ACC112 (cell line): Measurements from ENCODE around the gene FAM151A.

ENCODE experiments used
- H2AFZ ChIP-seq: fragments of 200-600 bp; sonication (generic); one replicate; pipeline ENCODE4 v1.6.0; 2017; ENCODE audit warnings: antibody characterized with exemption, low read length; ENCODE audit not compliant: unreplicated experiment
- H3K27ac ChIP-seq: fragments of 200-600 bp; sonication (generic); 2 replicates; pipeline ENCODE4 v1.5.1; 2014; ENCODE audit warnings: low read depth, mild to moderate bottlenecking, antibody characterized with exemption, low read length, moderate library complexity
- H3K27me3 ChIP-seq: fragments of 200-600 bp; sonication (generic); 2 replicates; pipeline ENCODE4 v1.6.1; 2014; ENCODE audit warnings: mild to moderate bottlenecking, antibody characterized with exemption, low read length, moderate library complexity, mixed read lengths; ENCODE audit not compliant: insufficient read depth
- H3K36me3 ChIP-seq: fragments of 200-600 bp; sonication (generic); 2 replicates; pipeline ENCODE4 v1.6.1; 2016; ENCODE audit warnings: mild to moderate bottlenecking, antibody characterized with exemption, low read length, moderate library complexity, mixed read lengths; ENCODE audit not compliant: insufficient read depth
- H3K4me1 ChIP-seq: fragments of 200-600 bp; sonication (generic); one replicate; pipeline ENCODE4 v1.6.1; 2016; ENCODE audit warnings: low read length, mixed read lengths; ENCODE audit not compliant: insufficient read depth, unreplicated experiment, control insufficient read depth
- H3K4me3 ChIP-seq: fragments of 200-600 bp; sonication (generic); 2 replicates; pipeline ENCODE4 v1.5.1; 2014; ENCODE audit warnings: mild to moderate bottlenecking, low read depth, low read length
- H3K79me2 ChIP-seq: fragments of 200-600 bp; sonication (generic); one replicate; pipeline ENCODE4 v1.6.0; 2016; ENCODE audit warnings: low read length; ENCODE audit not compliant: control insufficient read depth, unreplicated experiment, insufficient read depth

Gene FAM151A

GRCh38 chr1:54566438-54567141 is 56.7 kb downstream of the FAM151A start:
- no peaks in the 10 kb centered on the region for H3K79me2 ChIP-seq
- no peak overlapping the region for H3K27ac ChIP-seq
- peaks cover 20% of the 10 kb centered on the region for H3K4me1 ChIP-seq
- H2AFZ ChIP-seq: no peak overlapping the region
- H3K36me3 ChIP-seq: no peaks in the 10 kb centered on the region
- H3K27me3 ChIP-seq: no peaks in the 10 kb centered on the region
- H3K4me3 ChIP-seq: no peak overlapping the region

- Histone ChIP-seq H3K4me1 (peaks cover 13% of the 10 kb centered on the region), H3K27me3 (no peaks in the 10 kb centered on the region), H2AFZ (no peak overlapping the region), H3K27ac (no peak overlapping the region), H3K79me2 (no peaks in the 10 kb centered on the region), H3K36me3 (no peaks in the 10 kb centered on the region), H3K4me3 (no peak overlapping the region)
Observed at GRCh38 chr1:54565113-54565501, 58.2 kb downstream of the FAM151A start.

GRCh38 chr1:54564312-54565112 is 58.8 kb downstream of the FAM151A start:
- Histone ChIP-seq H3K4me1 (peaks cover 9% of the 10 kb centered on the region), H3K4me3 (no peak overlapping the region), H3K36me3 (no peaks in the 10 kb centered on the region), H3K27ac (no peak overlapping the region), H3K79me2 (no peaks in the 10 kb centered on the region), H3K27me3 (no peaks in the 10 kb centered on the region), H2AFZ (no peak overlapping the region)

- Histone ChIP-seq H3K27me3 (no peaks in the 10 kb centered on the region; the same call in 1 of the 2 replicates), H3K4me3 (no peak overlapping the region), H3K36me3 (no peaks in the 10 kb centered on the region), H2AFZ (no peak overlapping the region), H3K4me1 (no peaks in the 10 kb centered on the region), H3K79me2 (no peaks in the 10 kb centered on the region), H3K27ac (no peak overlapping the region)
Observed at GRCh38 chr1:54559771-54560231, 63.5 kb downstream of the FAM151A start.
